ENCODE measurements around the gene ZBTB49.
"Not testable (repeated sequence)": the region's sequence is repeated elsewhere in the genome, so short reads cannot be mapped to it uniquely, and the experiment has no call there.

ZBTB49 gene

DNA sequence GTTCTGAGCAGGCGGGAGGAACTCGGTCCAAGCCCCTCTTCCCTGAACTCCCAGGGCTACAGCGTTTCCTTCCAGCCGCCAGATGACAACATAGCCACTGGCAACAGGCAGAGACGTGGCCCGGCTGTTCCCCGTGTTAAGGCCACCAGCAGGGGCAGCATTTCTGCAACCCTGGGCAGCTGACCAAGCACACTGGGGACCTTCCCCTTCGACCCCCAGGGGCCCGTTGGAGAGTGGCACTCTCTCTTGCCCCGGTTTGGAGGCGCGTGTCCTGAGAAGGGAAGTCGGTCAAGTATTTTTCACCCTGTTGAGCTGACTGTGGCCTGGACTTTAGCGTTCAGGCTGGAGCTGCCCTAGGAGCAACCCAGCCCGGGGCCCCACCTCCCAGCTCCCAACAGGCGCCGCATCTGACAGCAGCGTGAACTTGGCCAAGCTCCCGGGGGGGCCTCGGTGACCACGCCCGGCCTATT lies 37.6 kb downstream of the ZBTB49 start:
- peak; percentile 18 to 30 for DNase-seq

GRCh38 chr4:4328206-4328605 lies 38.2 kb downstream of the ZBTB49 start:
- no peak for DNase-seq

GRCh38 chr4:4328840-4329239 lies 38.8 kb downstream of the ZBTB49 start:
- no peak for DNase-seq

DNA sequence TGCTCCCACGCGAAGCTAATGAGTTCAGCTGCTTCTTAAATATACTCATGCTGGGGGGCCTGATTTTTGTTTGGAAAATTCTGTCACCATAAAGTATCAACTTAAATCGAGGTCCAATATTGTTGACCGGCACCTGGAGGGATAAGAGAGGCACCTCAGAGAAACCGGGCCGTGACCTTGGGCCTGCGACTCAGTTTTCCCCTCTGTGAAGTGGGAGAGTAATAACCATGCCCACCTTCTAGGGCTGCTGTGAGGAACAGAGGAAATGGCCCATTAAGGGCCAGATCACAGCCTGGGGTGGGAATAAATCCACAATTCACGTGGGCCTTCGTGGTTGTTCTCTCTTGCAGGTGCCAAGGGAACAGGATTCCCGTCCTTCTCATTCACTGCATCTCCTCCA lies 39.4 kb downstream of the ZBTB49 start:
- DNase-seq, result no peak

GRCh38 chr4:4330794-4331193 lies 40.7 kb downstream of the ZBTB49 start:
- DNase-seq, result no peak

GRCh38 chr4:4332529-4332928 lies 42.5 kb downstream of the ZBTB49 start:
- no peak for DNase-seq

DNA sequence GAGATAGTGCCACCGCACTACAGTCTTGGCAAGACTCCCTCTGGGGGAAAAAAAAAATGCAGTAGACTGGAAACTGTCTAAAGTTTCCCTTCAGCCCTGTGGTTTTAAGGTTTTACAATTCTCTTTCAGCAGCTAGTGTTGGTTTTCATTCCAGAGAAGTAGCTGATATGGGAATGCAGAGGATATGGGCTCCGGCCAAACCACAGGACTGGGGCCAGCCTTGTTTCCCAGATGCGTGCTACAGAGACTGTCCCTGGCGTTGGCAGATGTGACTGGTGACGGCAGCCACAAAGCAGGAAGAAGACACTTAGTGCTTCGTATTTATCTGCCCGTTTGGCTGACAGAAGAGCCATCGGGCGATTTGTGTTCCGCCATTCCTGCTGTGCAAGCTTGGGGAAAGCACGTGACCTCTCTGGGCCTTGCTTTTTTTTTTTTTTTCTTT lies 43.2 kb downstream of the ZBTB49 start:
- DNase-seq, result no peak

- peak; percentile 30 to 51 for DNase-seq
These were observed 44.9 kb downstream of the ZBTB49 start for GRCh38 chr4:4334798-4335520.

- DNase-seq, result no peak
These were observed 48.4 kb downstream of the ZBTB49 start for GRCh38 chr4:4338210-4339001.

DNA sequence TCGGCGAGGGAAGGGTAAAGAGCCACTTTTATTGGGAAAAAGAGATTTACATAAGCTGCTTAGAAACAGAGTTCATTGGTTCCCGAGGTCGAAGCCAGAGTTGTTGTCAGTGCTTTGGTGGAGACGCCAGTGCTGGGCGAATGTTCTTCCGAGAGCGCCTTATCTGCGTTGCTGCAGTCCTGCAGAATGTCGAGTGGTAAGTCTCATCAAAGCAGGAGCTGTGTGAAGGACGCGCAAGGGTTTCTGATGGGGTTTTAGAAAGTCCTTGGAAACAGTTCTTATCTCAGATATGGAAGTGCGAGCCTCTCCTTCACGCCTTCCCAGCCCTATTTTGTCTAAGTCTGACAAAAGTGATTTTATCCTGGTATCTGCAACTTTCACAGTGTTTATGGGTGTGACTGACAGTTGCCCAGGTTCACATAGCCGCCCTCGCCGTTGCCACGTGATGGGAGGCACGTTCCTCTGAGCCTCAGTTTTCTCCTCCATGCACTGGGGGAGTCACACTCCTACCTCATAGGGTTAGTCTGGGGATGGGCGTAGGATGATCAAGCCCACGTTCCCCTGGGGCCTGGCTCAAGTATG lies 49.5 kb downstream of the ZBTB49 start:
- DNase-seq, result no peak

- no peak for DNase-seq
These were observed 52.0 kb downstream of the ZBTB49 start for GRCh38 chr4:4341861-4342650.

DNA sequence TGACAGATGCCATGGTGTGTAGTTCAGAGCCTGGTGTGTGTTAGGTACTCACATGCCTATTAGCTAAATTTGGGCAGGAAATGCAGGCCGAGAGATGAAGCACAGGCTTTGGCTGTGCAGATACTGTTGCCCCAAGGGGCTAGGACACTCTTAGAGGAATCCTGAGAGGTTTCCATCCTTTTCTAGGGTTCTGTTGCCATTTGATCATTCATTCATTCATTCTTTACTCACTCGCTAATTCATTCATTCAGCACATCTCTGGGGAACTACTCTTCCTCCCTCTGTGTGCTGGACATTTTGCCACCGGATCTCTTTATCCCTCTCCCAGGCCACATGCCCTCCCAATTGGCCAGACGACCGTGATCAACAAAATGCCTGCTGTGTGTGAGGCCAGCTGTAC lies 53.0 kb downstream of the ZBTB49 start:
- no peak for DNase-seq

DNA sequence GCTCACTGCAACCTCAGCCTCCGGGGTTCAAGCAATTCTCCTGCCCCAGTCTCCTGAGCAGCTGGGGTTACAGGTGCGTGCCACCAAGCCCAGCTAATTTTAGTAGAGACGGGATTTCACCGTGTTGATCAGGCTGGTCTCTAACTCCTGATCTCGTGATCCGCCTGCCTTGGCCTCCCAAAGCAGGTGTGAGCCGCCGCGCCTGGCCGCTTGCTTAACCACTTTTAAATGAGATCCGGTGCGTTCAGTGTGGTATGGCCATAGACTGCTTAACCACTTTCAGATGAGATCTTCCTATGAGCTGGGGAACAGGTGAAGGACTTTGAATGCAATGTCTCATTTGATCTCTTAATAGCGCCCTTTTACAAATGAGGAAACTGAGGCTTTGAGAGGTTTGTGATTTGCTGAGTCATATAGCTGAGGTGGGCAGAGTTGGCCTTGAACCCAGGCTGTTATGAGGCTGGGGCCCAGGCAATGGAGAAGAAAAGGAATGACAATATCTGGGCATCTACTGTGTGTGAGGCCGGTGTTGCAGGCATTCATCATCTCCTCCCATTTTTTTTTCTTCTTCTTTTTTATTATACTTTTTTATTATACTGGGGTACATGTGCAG lies 55.0 kb downstream of the ZBTB49 start:
- DNase-seq, result no peak

GRCh38 chr4:4347585-4347984 lies 57.5 kb downstream of the ZBTB49 start:
- DNase-seq, result no peak

DNA sequence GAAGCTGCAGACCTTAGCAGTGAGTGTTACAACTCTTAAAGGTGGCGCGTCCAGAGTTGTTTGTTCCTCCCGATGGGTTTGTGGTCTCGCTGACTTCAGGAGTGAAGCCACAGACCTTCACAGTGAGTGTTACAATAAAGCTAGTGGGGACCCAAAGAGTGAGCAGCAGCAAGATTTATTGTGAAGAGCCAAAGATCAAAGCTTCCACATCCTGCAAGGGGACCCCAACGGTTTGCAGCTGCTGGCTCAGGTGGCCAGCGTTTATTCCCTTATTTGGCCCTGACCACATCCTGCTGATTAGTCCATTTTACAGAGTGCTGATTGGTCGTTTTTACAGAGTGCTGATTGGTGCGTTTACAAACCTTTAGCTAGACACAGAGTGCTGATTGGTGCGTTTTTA lies 58.5 kb downstream of the ZBTB49 start:
- DNase-seq, result not testable (repeated sequence)

GRCh38 chr4:4349867-4350266 lies 59.8 kb downstream of the ZBTB49 start:
- DNase-seq, result no peak

DNA sequence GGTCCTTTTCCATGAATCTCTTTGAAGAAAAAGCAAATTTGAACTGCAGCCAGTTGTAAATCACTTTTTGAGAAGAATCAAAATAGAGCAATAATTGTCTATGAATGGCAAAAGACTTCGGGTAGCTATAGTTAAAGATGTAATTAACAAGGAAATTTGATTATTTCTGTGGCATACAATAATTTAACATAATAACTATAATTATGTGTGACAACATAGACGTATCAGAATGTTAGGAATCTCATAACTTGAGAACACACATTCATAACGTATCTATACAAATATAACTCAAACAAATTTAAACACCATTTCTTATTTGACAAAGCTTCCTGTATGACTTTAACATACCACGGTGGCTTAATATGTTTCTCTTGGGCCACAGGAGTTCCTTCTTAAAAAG lies 60.9 kb downstream of the ZBTB49 start:
- DNase-seq, result no peak

GRCh38 chr4:4355302-4355701 lies 65.3 kb downstream of the ZBTB49 start:
- no peak for DNase-seq

- no peak for DNase-seq
These were observed 66.3 kb downstream of the ZBTB49 start for GRCh38 chr4:4356106-4357041.

- DNase-seq, result no peak
These were observed 68.2 kb downstream of the ZBTB49 start for GRCh38 chr4:4358093-4358854.

All from inflammatory macrophage (primary cell).